BLaER1 (cell line): Measurements from ENCODE around the gene QPCT.
A peak's percentile ranks its signal among the peaks of the same experiment; 100 is the strongest.

ENCODE experiments used
- H3K27ac ChIP-seq: shearing (Covaris generic); formaldehyde crosslinking; 2 replicates; pipeline ENCODE4 v1.8.1; 2022
- H3K27me3 ChIP-seq: shearing (Covaris generic); formaldehyde crosslinking; 2 replicates; pipeline ENCODE4 v1.8.1; 2022
- H3K36me3 ChIP-seq: shearing (Covaris generic); formaldehyde crosslinking; 2 replicates; pipeline ENCODE4 v1.8.1; 2022
- H3K4me1 ChIP-seq: shearing (Covaris generic); formaldehyde crosslinking; 2 replicates; pipeline ENCODE4 v1.8.1; 2022
- H3K4me2 ChIP-seq: shearing (Covaris generic); formaldehyde crosslinking; 2 replicates; pipeline ENCODE4 v1.8.1; 2022
- H3K4me3 ChIP-seq: shearing (Covaris generic); formaldehyde crosslinking; 2 replicates; pipeline ENCODE4 v1.8.1; 2022
- H3K9ac ChIP-seq: shearing (Covaris generic); formaldehyde crosslinking; 2 replicates; pipeline ENCODE4 v1.8.1; 2022
- H3K9me3 ChIP-seq: shearing (Covaris generic); formaldehyde crosslinking; 2 replicates; pipeline ENCODE4 v1.8.1; 2022
- H4K20me1 ChIP-seq: shearing (Covaris generic); formaldehyde crosslinking; 2 replicates; pipeline ENCODE4 v1.8.1; 2022
- Cebpa-rat ChIP-seq: shearing (Covaris generic); IDR thresholded peaks from 2 replicates; pipeline ENCODE4 v1.8.1; 2022

The QPCT gene

DNA sequence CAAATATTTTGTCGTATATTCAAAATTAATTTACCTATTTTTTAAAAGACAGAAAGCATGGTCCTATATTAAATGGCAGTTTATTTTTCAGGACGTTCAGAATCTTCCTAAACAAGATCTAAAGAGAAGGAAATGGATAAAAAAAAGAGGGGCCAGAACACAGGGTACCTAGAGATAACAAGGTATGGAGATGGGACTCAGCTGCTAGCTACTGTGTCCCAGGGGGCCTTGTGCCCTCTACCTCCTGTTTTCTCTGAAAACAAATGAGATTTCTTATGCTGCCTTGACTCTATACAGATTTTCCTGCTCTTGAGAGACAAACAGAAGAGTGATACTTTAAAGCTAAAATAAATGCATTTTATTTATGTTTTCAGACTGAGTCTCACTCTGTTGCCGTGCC lies 29.1 kb upstream of the QPCT start:
- no peak overlapping the region for H3K27ac ChIP-seq
- H4K20me1 ChIP-seq = peaks cover 47% of the 10 kb centered on the region
- no peak overlapping the region for H3K4me3 ChIP-seq
- H3K4me1 ChIP-seq = peaks cover 5% of the 10 kb centered on the region; the same call in 1 of the 2 replicates
- TF ChIP-seq Cebpa-rat = no peak
- no peak overlapping the region for H3K9ac ChIP-seq
- no peaks in the 10 kb centered on the region for H3K27me3 ChIP-seq
- H3K36me3 ChIP-seq = peaks cover 20% of the 10 kb centered on the region
- no peaks in the 10 kb centered on the region for H3K9me3 ChIP-seq
- H3K4me2 ChIP-seq = no peak overlapping the region

GRCh38 chr2:37316181-37316580 lies 28.2 kb upstream of the QPCT start:
- Histone ChIP-seq H3K9ac (no peak overlapping the region), H4K20me1 (peaks cover 45% of the 10 kb centered on the region), H3K4me2 (no peak overlapping the region), H3K4me1 (peaks cover 7% of the 10 kb centered on the region), H3K36me3 (peaks cover 23% of the 10 kb centered on the region), H3K27ac (no peak overlapping the region), H3K4me3 (no peak overlapping the region), H3K9me3 (no peaks in the 10 kb centered on the region), H3K27me3 (no peaks in the 10 kb centered on the region)
- TF ChIP-seq Cebpa-rat = no peak

DNA sequence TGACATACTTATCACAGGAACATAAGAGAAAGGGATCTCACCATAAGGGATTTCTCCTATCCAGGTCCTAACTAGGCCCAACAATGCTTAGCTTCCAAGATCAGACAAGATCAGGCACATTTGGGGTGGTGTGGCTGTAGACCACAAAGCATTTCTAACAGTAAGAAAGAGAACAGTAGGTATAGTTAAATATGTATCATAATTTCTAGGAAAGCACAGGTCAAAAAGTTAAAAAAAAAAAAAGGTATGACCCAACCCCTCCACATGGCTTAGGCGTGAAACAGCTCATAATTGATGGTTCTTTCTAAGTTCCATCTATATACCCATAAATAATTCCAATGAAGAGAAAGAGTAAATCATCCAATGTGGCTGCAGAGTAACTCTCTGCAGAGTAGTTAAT lies 26.7 kb upstream of the QPCT start:
- no peak overlapping the region for H3K4me2 ChIP-seq
- no peaks in the 10 kb centered on the region for H3K9me3 ChIP-seq
- H3K27ac ChIP-seq = no peak overlapping the region
- H3K4me3 ChIP-seq = no peak overlapping the region
- no peak overlapping the region for H3K9ac ChIP-seq
- TF ChIP-seq Cebpa-rat = no peak
- peaks cover 59% of the 10 kb centered on the region for H4K20me1 ChIP-seq
- H3K36me3 ChIP-seq = peaks cover 23% of the 10 kb centered on the region
- no peaks in the 10 kb centered on the region for H3K27me3 ChIP-seq
- H3K4me1 ChIP-seq = peaks cover 21% of the 10 kb centered on the region

GRCh38 chr2:37318401-37318800 lies 26.0 kb upstream of the QPCT start:
- Histone ChIP-seq H3K9me3 (no peaks in the 10 kb centered on the region), H3K27ac (no peak overlapping the region), H3K9ac (no peak overlapping the region), H3K4me2 (no peak overlapping the region), H3K4me3 (no peak overlapping the region), H3K4me1 (peaks cover 27% of the 10 kb centered on the region), H4K20me1 (peaks cover 65% of the 10 kb centered on the region), H3K27me3 (peaks cover 4% of the 10 kb centered on the region; the same call in 1 of the 2 replicates), H3K36me3 (peaks cover 23% of the 10 kb centered on the region)
- TF ChIP-seq Cebpa-rat = no peak

DNA sequence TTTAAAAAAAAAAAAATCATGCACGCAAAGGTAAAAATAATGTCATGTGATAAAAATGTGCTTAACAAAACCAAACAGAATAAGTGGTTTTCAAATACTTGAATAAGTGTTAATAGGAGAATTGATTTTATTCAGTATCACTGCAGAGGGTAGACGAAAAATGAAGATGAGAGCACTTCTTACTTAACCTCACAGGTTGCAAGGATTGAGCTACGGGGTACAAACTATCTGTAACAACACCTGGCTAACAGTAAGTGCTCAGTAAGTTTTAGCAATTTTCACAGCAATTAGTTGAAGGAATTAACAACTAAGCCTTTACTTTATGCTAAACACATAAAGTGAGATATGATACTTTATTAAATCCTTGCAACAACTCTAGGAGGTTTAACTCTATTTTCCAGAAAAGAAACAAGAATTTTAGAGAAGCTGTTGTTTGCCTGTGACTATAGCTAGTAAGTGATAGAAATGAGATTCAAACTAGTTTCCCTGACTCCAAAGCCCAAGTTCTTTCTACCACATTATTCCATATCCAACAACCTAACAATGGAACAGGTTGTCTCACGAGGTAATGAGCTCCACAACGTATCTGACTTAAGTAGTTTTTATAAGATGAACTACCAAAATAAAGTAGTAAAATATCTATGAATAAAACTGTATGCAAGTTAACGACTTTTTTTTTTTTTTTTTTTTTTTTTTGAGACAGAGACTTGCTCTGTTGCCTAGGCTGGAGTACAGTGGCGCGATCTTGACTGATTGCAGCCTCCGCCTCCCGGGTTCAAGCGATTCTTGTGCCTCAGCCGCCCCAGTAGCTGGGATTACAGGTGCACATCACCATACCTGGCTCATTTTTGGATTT lies 24.4 kb upstream of the QPCT start:
- TF ChIP-seq Cebpa-rat = no peak
- H3K4me2 ChIP-seq = no peak overlapping the region

GRCh38 chr2:37321029-37321682 lies 23.3 kb upstream of the QPCT start:
- Histone ChIP-seq H3K27me3 (peaks cover 27% of the 10 kb centered on the region), H3K36me3 (peaks cover 14% of the 10 kb centered on the region)

More for the DNA sequence above, 24.4 kb upstream of the QPCT start:
- Histone ChIP-seq H3K4me3 (no peak overlapping the region), H3K27me3 (peaks cover 15% of the 10 kb centered on the region), H3K4me1 (peaks cover 32% of the 10 kb centered on the region), H4K20me1 (peaks cover 63% of the 10 kb centered on the region), H3K27ac (no peak overlapping the region), H3K9me3 (no peaks in the 10 kb centered on the region), H3K36me3 (peaks cover 23% of the 10 kb centered on the region), H3K9ac (no peak overlapping the region)

DNA sequence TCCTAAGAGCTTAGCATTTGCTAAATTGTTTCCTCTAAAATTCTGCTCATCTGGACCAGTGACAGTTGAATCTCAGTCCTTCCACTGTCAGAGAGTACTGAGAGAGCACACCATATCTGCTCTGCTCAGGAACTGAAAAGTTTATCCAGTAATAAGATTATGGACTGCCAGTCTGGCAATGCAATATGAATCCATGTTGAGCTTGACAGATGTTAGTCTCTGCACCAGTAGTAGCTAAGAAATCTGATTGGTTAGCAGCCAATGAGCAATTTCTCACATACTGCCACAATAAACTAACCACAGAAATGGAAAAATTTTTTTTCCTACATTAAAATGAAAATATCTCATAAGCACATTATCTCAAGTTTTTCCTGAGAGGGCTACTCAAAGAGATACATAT lies 22.1 kb upstream of the QPCT start:
- Histone ChIP-seq H3K4me3 (no peak overlapping the region), H3K4me1 (peaks cover 26% of the 10 kb centered on the region)
- no peak for TF ChIP-seq Cebpa-rat

More at GRCh38 chr2:37321029-37321682, 23.3 kb upstream of the QPCT start:
- H3K9ac ChIP-seq = no peak overlapping the region
- peaks cover 26% of the 10 kb centered on the region for H3K4me1 ChIP-seq
- no peak overlapping the region for H3K27ac ChIP-seq
- 0 out of 2 replicates have a peak overlapping the region, but pooled peaks have one; percentile 0 for H3K4me2 ChIP-seq
- no peak overlapping the region for H3K4me3 ChIP-seq
- H3K9me3 ChIP-seq = no peaks in the 10 kb centered on the region
- peaks cover 63% of the 10 kb centered on the region for H4K20me1 ChIP-seq
- no peak for TF ChIP-seq Cebpa-rat

DNA sequence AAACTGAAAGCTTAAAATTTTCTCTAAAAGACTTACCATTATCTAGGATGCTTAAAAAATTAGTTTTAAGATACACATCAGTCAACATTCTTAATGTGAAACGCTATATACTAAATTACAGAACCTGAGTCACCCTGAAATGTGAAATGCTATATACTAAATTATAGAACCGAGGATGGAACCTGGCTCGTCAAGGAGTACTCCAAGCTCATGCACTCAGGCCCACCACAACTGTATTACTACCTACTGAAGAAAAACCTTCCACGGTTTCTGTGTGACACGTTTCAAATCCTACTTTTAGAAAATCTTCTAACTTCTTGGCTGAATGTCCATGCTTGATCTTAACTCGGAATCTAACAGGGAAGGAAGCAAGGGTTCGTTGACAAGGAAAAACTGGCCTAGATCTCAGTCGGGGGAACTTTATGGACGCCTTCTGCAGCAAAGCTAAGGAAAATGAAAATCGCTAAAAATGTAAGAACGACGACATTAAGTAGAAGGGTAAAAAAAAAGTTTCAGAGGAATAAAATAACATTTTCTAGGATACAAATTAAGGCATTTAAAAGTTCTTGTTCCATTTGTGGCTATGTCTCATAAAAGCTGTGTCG lies 21.2 kb upstream of the QPCT start:
- peaks cover 26% of the 10 kb centered on the region for H3K4me1 ChIP-seq
- peaks cover 51% of the 10 kb centered on the region for H4K20me1 ChIP-seq
- H3K27ac ChIP-seq = no peak overlapping the region
- H3K9me3 ChIP-seq = no peaks in the 10 kb centered on the region
- peaks cover 37% of the 10 kb centered on the region for H3K27me3 ChIP-seq
- peak overlapping the region; percentile 86 for H3K4me2 ChIP-seq
- peak overlapping the region; percentile 81 for H3K9ac ChIP-seq
- TF ChIP-seq Cebpa-rat = no peak
- H3K36me3 ChIP-seq = 0 out of 2 replicates have a peak, but pooled peaks cover 3% of the 10 kb centered on the region
- H3K4me3 ChIP-seq = peak overlapping the region; percentile 79

More for the DNA sequence above, 22.1 kb upstream of the QPCT start:
- peaks cover 7% of the 10 kb centered on the region; the same call in 1 of the 2 replicates for H3K36me3 ChIP-seq
- H3K4me2 ChIP-seq = peak overlapping the region; percentile 86
- peaks cover 58% of the 10 kb centered on the region for H4K20me1 ChIP-seq
- no peaks in the 10 kb centered on the region for H3K9me3 ChIP-seq
- peaks cover 37% of the 10 kb centered on the region for H3K27me3 ChIP-seq
- no peak overlapping the region for H3K9ac ChIP-seq
- no peak overlapping the region for H3K27ac ChIP-seq

GRCh38 chr2:37323781-37324535 lies 20.5 kb upstream of the QPCT start:
- H3K27ac ChIP-seq = peak overlapping the region; percentile 69
- no peak for TF ChIP-seq Cebpa-rat

More at GRCh38 chr2:37323781-37324535, 20.5 kb upstream of the QPCT start:
- Histone ChIP-seq H3K9me3 (no peaks in the 10 kb centered on the region), H3K9ac (peak overlapping the region; percentile 81), H3K27me3 (peaks cover 37% of the 10 kb centered on the region), H3K4me1 (peaks cover 26% of the 10 kb centered on the region), H4K20me1 (peaks cover 45% of the 10 kb centered on the region), H3K4me3 (peak overlapping the region; percentile 79), H3K36me3 (0 out of 2 replicates have a peak, but pooled peaks cover 3% of the 10 kb centered on the region), H3K4me2 (peak overlapping the region; percentile 86)
